ENCODE results near the gene NTRK2. TPM values are rescaled to one million over a fixed set of nuclear protein-coding genes. Genes with fewer than 3 reads are reported as not detected.
A peak's percentile ranks its signal among the peaks of the same experiment; 100 is the strongest.

Gene NTRK2
- total RNA-seq, 3 donors from 2014 or later, result 1.7 to 3.5 (median 2.5) TPM

DNA sequence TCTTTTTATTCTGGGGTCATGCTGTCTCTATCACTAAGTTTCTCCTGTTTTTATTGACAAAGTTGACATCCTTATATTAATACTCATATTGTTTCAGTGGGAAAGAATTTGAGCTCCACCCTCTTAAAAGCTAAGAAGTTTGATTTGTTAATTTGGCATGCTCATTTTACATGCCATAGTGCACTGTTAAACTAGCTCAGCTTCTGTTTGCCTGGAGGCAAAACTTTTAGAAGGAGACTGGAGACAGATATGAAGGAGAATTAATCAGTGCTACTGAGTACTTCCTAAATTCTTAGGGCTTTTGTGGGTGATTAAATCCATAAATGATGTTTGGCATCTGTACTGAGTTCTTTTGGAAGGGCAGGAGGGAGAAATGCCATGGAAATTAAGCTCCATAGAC lies 138.9 kb downstream of the NTRK2 start:
- H3K4me3 ChIP-seq, result no peak overlapping the region

DNA sequence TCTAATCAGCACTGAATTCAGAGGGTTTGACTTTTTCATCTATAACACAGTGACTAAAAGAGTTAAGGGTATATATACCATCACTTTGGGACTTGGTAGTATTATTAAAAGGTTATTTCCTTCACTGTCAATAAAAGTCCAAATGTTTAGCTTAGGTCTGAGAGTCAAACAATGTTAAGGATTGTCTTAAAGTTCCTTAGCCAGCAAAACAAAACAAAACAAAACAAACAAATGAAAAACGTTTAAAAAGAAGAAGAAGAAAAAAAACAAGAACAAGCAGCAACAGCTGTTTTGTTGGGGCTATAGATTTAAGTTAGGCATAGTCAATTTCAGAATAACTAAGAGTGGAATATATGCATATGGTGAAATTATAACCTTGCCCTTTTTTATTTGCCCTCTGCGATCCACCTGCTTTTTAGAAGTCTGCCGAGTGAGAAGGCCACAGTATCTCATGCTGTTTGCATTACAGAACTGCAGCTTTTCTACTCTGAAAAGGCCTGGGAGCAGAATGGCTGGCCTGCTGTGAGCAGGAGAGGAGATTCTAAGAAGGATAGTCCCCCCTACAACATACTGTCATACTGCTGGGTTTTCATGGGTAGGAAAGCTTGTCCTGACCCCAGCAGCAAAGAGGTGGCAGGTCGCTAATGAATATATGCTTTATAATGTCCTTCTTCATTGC lies 141.7 kb downstream of the NTRK2 start:
- TF ChIP-seq, protein P1, sequence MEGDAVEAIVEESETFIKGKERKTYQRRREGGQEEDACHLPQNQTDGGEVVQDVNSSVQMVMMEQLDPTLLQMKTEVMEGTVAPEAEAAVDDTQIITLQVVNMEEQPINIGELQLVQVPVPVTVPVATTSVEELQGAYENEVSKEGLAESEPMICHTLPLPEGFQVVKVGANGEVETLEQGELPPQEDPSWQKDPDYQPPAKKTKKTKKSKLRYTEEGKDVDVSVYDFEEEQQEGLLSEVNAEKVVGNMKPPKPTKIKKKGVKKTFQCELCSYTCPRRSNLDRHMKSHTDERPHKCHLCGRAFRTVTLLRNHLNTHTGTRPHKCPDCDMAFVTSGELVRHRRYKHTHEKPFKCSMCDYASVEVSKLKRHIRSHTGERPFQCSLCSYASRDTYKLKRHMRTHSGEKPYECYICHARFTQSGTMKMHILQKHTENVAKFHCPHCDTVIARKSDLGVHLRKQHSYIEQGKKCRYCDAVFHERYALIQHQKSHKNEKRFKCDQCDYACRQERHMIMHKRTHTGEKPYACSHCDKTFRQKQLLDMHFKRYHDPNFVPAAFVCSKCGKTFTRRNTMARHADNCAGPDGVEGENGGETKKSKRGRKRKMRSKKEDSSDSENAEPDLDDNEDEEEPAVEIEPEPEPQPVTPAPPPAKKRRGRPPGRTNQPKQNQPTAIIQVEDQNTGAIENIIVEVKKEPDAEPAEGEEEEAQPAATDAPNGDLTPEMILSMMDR (IDR thresholded peaks at IDR 0.05), result no peak
- peak; percentile 35 for ATAC-seq

More for the DNA sequence above, 138.9 kb downstream of the NTRK2 start:
- intact Hi-C loops (cut with DNase I, micrococcal nuclease), result no loop called here
- H3K9me3 ChIP-seq, result no peaks in the 10 kb centered on the region
- TF ChIP-seq, protein P1 (IDR thresholded peaks at IDR 0.05), result no peak
- H3K36me3 ChIP-seq (ENCODE audit: low read depth), result no peaks in the 10 kb centered on the region
- peaks cover 11% of the 10 kb centered on the region for H3K4me1 ChIP-seq (ENCODE audit: low read depth)
- no peak for DNase-seq
- no peak for ATAC-seq

DNA sequence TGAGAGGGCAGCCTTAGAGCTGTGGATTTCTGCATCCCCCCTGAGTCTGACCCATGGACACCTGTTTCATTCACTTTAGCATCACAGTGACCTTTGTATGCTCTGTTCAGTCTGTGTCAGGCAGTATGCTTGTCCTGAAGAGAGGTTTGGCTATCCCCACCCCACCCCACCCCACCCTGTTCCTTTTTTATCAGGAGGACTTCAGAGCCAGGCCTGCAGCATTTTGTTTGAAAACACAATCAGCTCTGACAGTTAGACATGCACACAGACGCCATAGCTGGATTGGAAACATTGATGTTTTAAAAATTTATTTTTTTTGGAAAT lies 142.2 kb downstream of the NTRK2 start:
- intact Hi-C loops (cut with DNase I, micrococcal nuclease), result no loop called here
- H3K4me1 ChIP-seq (ENCODE audit: low read depth), result peaks cover 11% of the 10 kb centered on the region
- no peaks in the 10 kb centered on the region for H3K36me3 ChIP-seq (ENCODE audit: low read depth)
- no peak overlapping the region for H3K4me3 ChIP-seq
- TF ChIP-seq, protein P1 (IDR thresholded peaks at IDR 0.05), result no peak
- ATAC-seq, result peak; percentile 69
- no peaks in the 10 kb centered on the region for H3K9me3 ChIP-seq
- no peak for DNase-seq

More for the DNA sequence above, 141.7 kb downstream of the NTRK2 start:
- H3K36me3 ChIP-seq (ENCODE audit: low read depth), result no peaks in the 10 kb centered on the region
- H3K9me3 ChIP-seq, result no peaks in the 10 kb centered on the region
- peaks cover 11% of the 10 kb centered on the region for H3K4me1 ChIP-seq (ENCODE audit: low read depth)
- H3K4me3 ChIP-seq, result no peak overlapping the region
- no peak for DNase-seq
- intact Hi-C loops (cut with DNase I, micrococcal nuclease), result no loop called here

DNA sequence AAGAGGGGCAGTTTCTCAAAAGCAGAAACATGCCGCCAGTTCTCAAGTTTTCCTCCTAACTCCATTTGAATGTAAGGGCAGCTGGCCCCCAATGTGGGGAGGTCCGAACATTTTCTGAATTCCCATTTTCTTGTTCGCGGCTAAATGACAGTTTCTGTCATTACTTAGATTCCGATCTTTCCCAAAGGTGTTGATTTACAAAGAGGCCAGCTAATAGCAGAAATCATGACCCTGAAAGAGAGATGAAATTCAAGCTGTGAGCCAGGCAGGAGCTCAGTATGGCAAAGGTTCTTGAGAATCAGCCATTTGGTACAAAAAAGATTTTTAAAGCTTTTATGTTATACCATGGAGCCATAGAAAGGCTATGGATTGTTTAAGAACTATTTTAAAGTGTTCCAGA lies 142.8 kb downstream of the NTRK2 start:
- ATAC-seq (no peak), DNase-seq (no peak)
- H3K4me1 ChIP-seq (ENCODE audit: low read depth), result peaks cover 11% of the 10 kb centered on the region
- H3K4me3 ChIP-seq, result no peak overlapping the region
- no peaks in the 10 kb centered on the region for H3K36me3 ChIP-seq (ENCODE audit: low read depth)
- intact Hi-C loops (cut with DNase I, micrococcal nuclease), result no loop called here
- TF ChIP-seq, protein P1 (IDR thresholded peaks at IDR 0.05), result no peak
- H3K9me3 ChIP-seq, result no peaks in the 10 kb centered on the region

DNA sequence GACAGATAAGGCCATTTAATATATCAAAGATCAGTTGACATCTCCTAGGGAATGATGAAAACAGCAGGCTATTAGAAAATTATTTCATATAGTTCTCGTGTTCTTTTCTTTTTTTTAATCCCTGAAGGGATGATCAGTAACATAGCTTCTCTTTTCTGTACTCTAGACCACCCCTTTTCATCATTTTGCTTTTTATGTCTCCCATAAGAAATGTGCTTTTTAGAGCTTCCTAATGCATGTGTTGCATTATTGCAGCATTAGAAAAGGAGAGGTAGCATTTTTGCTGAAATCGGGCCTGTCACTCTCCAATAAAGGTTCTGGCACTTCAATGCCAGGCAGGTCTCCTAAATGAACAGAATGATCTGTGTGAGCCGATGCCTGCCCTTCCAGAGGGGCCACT lies 143.3 kb downstream of the NTRK2 start:
- peaks cover 7% of the 10 kb centered on the region for H3K4me1 ChIP-seq (ENCODE audit: low read depth)
- H3K9me3 ChIP-seq, result no peaks in the 10 kb centered on the region
- no peak overlapping the region for H3K4me3 ChIP-seq
- intact Hi-C loops (cut with DNase I, micrococcal nuclease), result no loop called here
- no peak for DNase-seq
- TF ChIP-seq, protein P1 (IDR thresholded peaks at IDR 0.05), result no peak
- ATAC-seq, result no peak
- H3K36me3 ChIP-seq (ENCODE audit: low read depth), result no peaks in the 10 kb centered on the region

DNA sequence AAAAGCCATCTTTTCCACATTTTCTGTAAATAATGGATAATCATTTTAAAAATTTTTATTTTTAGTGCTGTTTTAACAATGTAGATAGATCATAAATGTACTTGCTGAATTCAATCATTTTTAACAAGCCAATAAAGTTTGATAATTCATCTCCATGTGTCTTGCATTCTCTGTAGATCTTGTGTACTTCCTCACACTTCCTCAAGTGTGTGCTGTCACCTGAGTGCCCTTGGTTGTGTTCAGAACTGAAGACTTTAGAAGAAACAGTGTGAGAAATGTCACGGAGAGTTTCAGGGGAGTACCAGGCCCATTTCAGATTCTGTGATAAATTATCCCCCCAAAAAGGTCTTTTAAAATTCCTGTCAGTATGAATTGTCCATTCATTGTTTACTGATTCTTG lies 146.0 kb downstream of the NTRK2 start:
- TF ChIP-seq, protein P1 (IDR thresholded peaks at IDR 0.05), result no peak
- ATAC-seq, result peak; percentile 61
- no peak overlapping the region for H3K4me3 ChIP-seq

More for the DNA sequence above, 146.0 kb downstream of the NTRK2 start:
- intact Hi-C loops (cut with DNase I, micrococcal nuclease), result no loop called here
- no peaks in the 10 kb centered on the region for H3K36me3 ChIP-seq (ENCODE audit: low read depth)
- H3K4me1 ChIP-seq (ENCODE audit: low read depth), result peaks cover 4% of the 10 kb centered on the region
- H3K9me3 ChIP-seq, result no peaks in the 10 kb centered on the region
- no peak for DNase-seq

Measured in mucosa of descending colon (tissue), 3 donors.